ENCODE results near the gene BLID.

Gene BLID

GRCh38 chr11:122159861-122160260 is 43.8 kb upstream of the BLID start:
- Histone ChIP-seq H3K79me2 (no peaks in the 10 kb centered on the region), H3K9me3 (ENCODE audit: control insufficient read depth, low read length) (no peaks in the 10 kb centered on the region), H3K4me2 (ENCODE audit: low read length) (no peak overlapping the region), H3K27me3 (ENCODE audit: control insufficient read depth, insufficient read depth, low read length) (no peaks in the 10 kb centered on the region), H3K9ac (no peak overlapping the region), H3K4me3 (ENCODE audit: low read depth, low read length) (no peak overlapping the region), H3K36me3 (ENCODE audit: control insufficient read depth, insufficient read depth, low read length) (no peaks in the 10 kb centered on the region), H3K4me1 (no peaks in the 10 kb centered on the region), H3K27ac (no peak overlapping the region), H2AFZ (no peak overlapping the region)
- TF ChIP-seq CTCF (IDR thresholded peaks at IDR 0.05): no peak

GRCh38 chr11:122159173-122159721 is 43.2 kb upstream of the BLID start:
- H3K27ac ChIP-seq: no peak overlapping the region
- H3K9ac ChIP-seq: no peak overlapping the region
- H3K79me2 ChIP-seq: no peaks in the 10 kb centered on the region
- H3K4me1 ChIP-seq: no peaks in the 10 kb centered on the region
- H3K4me3 ChIP-seq (ENCODE audit: low read depth, low read length): no peak overlapping the region
- H2AFZ ChIP-seq: no peak overlapping the region
- TF ChIP-seq CTCF (IDR thresholded peaks at IDR 0.05): no peak
- H3K36me3 ChIP-seq (ENCODE audit: control insufficient read depth, insufficient read depth, low read length): no peaks in the 10 kb centered on the region
- no peaks in the 10 kb centered on the region for H3K9me3 ChIP-seq (ENCODE audit: control insufficient read depth, low read length)
- H3K27me3 ChIP-seq (ENCODE audit: control insufficient read depth, insufficient read depth, low read length): no peaks in the 10 kb centered on the region
- no peak overlapping the region for H3K4me2 ChIP-seq (ENCODE audit: low read length)

GRCh38 chr11:122158171-122158570 is 42.2 kb upstream of the BLID start:
- no peaks in the 10 kb centered on the region for H3K36me3 ChIP-seq (ENCODE audit: control insufficient read depth, insufficient read depth, low read length)
- no peak overlapping the region for H3K4me2 ChIP-seq (ENCODE audit: low read length)
- H2AFZ ChIP-seq: no peak overlapping the region
- no peak overlapping the region for H3K9ac ChIP-seq
- no peaks in the 10 kb centered on the region for H3K27me3 ChIP-seq (ENCODE audit: control insufficient read depth, insufficient read depth, low read length)
- no peak for TF ChIP-seq CTCF (IDR thresholded peaks at IDR 0.05)
- H3K79me2 ChIP-seq: no peaks in the 10 kb centered on the region
- H3K4me1 ChIP-seq: no peaks in the 10 kb centered on the region
- no peak overlapping the region for H3K4me3 ChIP-seq (ENCODE audit: low read depth, low read length)
- no peaks in the 10 kb centered on the region for H3K9me3 ChIP-seq (ENCODE audit: control insufficient read depth, low read length)
- no peak overlapping the region for H3K27ac ChIP-seq

GRCh38 chr11:122157653-122158161 is 41.7 kb upstream of the BLID start:
- Histone ChIP-seq H3K27ac (no peak overlapping the region), H3K9ac (no peak overlapping the region), H3K4me3 (ENCODE audit: low read depth, low read length) (no peak overlapping the region), H3K4me2 (ENCODE audit: low read length) (no peak overlapping the region), H2AFZ (no peak overlapping the region), H3K79me2 (no peaks in the 10 kb centered on the region), H3K27me3 (ENCODE audit: control insufficient read depth, insufficient read depth, low read length) (no peaks in the 10 kb centered on the region), H3K36me3 (ENCODE audit: control insufficient read depth, insufficient read depth, low read length) (no peaks in the 10 kb centered on the region), H3K4me1 (no peaks in the 10 kb centered on the region), H3K9me3 (ENCODE audit: control insufficient read depth, low read length) (no peaks in the 10 kb centered on the region)
- no peak for TF ChIP-seq CTCF (IDR thresholded peaks at IDR 0.05)

GRCh38 chr11:122156940-122157382 is 40.9 kb upstream of the BLID start:
- Histone ChIP-seq H3K4me1 (no peaks in the 10 kb centered on the region), H3K36me3 (ENCODE audit: control insufficient read depth, insufficient read depth, low read length) (no peaks in the 10 kb centered on the region), H3K27me3 (ENCODE audit: control insufficient read depth, insufficient read depth, low read length) (no peaks in the 10 kb centered on the region), H3K9me3 (ENCODE audit: control insufficient read depth, low read length) (no peaks in the 10 kb centered on the region), H3K4me3 (ENCODE audit: low read depth, low read length) (no peak overlapping the region), H3K79me2 (no peaks in the 10 kb centered on the region), H3K9ac (no peak overlapping the region), H3K4me2 (ENCODE audit: low read length) (no peak overlapping the region), H3K27ac (no peak overlapping the region), H2AFZ (no peak overlapping the region)
- no peak for TF ChIP-seq CTCF (IDR thresholded peaks at IDR 0.05)
